Stimulated activated naive CD8-positive, alpha-beta T cell treated with anti-CD3 and anti-CD28 coated beads, Interleukin-15, Interleukin-2, amounts not matched to agents 100 U/mL and 50 U/mL, for 24 hours (primary cell): ENCODE data around the gene PGAM1.
"Not testable (repeated sequence)": the region's sequence is repeated elsewhere in the genome, so short reads cannot be mapped to it uniquely, and the experiment has no call there.

ENCODE experiments used
- ATAC-seq: fragments of 150-1000 bp; cut with Tn5 transposase; one replicate; pipeline ENCODE4 v1.10.0; 2021
- DNase-seq: peaks from one replicate; pipeline ENCODE4 v3.0.0; 2021

Gene PGAM1

GRCh38 chr10:97425964-97426775, at the start of gene PGAM1:
Gene PGAM1, plus strand, starts transcription at chr10:97426191. Its CDS starts 117 bp downstream, at chr10:97426308.
- ATAC-seq (peak; percentile 77), DNase-seq (peak; percentile 97)

DNA sequence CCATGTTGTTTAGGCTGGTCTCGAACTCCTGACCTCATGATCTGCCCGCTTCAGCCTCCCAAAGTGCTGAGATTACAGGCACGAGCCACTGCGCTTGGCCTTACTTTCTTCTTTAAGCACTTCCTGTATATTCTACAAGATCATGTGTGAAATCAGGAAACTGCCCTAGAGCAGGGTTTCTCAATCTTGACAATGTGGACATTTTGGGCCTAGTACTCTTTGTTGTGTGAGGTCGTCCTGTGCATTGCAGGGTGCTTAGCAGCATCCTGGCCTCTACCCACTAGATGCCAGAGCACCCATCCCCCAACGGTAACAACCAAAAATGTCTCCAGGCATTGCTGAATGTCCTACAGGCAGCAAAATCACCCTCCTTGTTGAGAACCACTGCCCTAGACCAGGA, 49.6 kb upstream of the PGAM1 start:
- DNase-seq (no peak), ATAC-seq (no peak)

DNA sequence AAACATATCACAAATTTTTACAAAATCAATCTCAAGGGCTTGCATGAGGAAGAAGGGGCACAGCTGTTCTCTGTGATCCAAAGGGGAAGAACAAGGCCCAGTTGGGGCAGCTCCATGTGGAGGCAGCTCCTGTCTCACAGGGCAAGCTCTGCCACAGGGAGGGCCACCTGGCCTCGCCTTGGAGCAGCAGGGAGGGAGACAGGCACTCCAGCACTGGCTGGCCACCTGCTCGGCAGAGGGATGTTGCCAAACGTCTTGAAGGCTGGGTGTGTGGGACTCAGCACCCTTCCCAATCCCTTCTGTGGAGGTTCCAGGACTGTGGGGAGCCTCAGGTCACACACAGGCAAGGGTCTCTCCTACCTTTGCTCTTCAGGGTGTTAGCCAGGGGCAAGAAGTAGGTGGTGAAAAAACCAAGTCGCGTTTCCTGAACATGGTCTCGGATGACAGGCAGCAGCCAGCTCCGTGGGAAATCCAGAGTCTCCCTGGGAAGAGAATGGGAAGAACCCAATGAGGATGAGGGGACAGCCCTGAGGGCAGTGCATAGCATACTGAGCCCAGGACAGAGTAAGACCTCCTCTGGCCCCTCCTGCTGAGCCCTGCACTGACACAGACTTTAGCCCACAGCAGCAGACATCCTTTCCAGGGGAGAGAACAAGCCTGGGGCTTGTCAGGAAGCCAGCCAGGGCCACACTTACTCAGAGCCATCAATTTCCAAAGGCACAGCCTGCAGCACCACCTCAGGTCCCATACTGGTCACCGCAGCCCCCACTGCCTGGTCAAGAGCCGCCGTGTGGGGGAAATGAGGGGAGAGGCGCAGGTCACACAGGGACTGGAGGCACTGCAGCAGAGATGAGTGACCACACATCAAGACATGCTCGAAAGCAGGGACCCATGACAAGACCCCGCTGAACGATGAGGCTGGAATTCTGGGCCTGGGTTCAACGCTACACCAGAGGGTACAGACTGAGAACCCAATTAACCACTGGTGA, 46.8 kb upstream of the PGAM1 start:
- no peak for ATAC-seq
- no peak for DNase-seq

DNA sequence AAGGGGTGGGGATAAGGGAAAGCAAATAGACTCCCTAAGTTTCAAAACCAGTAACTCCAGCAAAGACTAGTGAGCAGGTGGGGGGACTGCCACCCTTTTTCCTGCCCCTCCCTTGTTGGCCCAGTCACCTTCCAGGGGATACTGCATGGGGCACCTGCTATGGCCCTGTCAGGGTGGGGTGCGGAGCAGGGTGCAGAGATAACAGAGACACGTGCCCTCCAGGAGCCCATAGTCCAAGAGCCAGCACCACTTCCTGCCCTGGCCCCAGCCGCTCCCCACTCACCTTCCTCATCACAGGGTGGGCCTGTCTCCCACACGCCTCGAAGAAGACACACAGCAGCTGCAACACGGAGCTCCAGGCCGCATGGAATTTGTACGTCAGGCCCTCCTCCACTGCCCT, 45.5 kb upstream of the PGAM1 start:
- no peak for ATAC-seq
- DNase-seq: no peak

GRCh38 chr10:97381626-97382025, 44.4 kb upstream of the PGAM1 start:
- DNase-seq (no peak), ATAC-seq (no peak)

DNA sequence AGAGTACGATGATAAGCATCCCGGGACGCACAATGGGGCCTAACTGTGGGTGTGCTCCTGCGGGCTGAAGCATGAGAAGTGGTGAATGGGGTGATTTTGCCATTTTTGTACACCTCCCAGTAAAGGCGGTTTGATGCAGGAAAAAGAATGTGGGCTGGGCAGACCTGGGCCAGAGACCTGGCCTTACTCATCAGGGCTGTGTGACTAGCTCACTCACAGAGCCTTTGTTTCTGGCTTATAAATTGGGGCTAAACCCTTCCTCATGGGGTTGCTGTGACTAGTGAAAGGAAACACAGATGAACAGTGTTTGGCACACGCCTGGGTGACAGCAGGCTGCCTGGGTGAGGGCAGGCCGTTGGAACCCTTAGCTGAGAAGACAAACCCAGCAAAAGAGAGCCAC, 42.8 kb upstream of the PGAM1 start:
- ATAC-seq (no peak), DNase-seq (no peak)

DNA sequence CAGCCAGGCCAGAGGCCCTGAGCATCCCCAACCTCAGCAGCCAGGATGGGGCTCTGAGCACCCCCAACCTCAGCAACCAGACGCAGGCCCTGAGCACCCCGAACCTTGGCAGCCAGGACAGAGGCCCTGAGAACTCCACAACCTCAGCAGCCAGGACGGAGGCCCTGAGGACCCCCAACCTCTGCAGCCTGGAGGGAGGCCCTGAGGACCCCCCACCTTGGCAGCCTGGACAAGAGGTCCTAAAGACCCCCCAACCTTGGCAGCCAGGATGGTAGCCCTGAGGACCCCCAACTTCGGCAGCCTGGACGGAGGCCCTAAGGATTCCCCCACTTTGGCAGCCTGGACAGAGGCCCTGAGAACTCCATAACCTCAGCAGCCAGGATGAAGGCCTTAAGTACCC, 41.8 kb upstream of the PGAM1 start:
- DNase-seq (no peak), ATAC-seq (no peak)

GRCh38 chr10:97384641-97385040, 41.4 kb upstream of the PGAM1 start:
- DNase-seq (no peak), ATAC-seq (no peak)

GRCh38 chr10:97385565-97385964, 40.4 kb upstream of the PGAM1 start:
- ATAC-seq (no peak), DNase-seq (no peak)

DNA sequence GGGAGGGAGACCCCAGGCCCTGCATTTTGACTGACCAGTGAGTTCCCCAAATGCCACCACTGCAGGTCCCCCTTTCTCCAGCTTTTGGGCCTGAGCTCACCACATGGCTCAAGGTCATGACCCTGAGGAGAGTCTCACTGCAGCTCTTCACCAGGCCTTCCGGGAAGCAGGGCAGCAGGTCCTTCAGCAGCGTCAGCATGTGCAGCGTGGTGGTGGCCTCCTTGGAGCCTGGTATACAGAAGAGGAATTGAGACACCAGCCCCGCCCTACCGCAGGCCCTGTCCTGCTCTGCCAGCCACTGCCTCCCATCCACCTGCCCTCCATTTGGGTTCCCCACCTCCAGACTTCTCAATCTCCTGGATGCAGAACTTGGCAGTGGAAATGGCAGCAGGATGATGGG, 37.8 kb upstream of the PGAM1 start:
- ATAC-seq: no peak
- no peak for DNase-seq

DNA sequence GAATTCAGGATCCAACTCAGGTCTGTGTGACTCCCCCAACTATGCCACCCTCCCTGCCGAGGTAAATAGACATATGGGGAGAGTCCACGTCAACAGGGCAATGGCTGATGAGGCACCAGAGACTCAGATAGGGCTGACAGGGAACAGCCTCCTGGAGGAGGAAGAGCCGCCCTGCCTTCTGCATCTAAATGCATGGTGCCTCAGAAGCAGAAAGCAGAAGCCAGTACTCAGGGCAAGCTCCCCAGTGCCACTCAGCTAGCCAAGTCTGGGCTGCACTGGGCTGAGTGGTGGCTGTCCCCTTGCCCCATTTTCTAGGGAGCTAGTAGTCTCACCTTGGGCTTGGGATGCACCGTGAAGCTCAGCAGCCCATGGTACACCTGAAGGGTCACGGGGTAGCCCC, 35.9 kb upstream of the PGAM1 start:
- ATAC-seq: no peak
- no peak for DNase-seq

DNA sequence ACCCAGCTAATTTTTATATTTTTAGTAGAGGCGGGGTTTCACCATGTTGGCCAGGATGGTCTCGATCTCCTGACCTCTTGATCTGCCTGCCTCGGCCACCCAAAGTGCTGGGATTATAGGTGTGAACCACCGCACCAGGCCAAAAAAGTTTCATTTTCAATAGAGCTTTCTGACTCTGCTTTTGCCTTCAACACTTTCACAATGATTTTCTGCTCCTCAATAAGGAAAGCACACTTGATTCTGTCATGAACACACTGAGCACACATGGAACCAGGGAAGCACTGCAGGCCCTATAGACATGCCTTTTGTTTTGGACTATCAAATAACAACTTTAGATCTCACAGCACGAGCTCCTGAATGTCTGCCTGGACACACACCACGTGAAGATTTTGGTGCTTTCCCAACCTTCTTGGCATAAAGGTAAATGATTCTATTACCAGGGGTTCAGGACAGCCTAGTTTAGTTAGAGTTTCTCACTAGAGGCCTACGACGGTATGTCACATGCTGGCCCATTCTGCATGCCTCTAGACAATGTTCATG, 32.9 kb upstream of the PGAM1 start:
- DNase-seq (no peak), ATAC-seq (no peak)

GRCh38 chr10:97396056-97396455, 29.9 kb upstream of the PGAM1 start:
- DNase-seq (no peak), ATAC-seq (no peak)

DNA sequence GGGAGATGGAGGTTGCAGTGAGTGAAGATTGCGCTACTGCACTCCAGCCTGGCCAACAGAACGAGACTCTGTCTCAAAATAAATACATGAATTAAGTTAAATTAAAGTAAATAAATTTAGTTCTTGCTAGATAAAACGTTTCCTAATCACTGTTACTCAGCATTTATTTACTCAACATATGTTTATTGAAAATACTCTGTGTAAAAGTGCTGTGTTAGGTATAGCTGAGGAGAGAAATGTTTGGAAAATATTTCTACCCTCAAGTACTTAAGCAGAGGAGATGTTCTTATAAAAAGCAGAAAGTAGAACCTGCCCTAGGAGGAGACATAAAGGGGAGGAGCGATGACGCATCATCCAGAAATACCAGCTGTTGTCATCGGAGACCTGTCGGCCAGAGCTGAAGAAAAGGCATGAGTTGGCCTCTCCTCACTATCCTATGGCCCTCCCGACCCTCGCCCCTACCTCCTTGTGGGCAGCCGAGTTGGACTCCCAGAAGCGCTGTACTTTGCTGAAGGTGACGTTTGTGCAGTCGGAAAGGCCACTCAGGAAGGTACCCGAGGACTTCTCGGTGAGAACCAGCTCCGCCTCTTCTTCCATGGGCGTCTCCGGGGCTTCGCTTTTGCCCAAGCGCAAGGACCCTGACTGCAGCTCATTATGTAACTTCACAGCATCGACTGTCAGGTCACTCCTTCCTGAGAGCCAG, 26.0 kb upstream of the PGAM1 start:
- ATAC-seq (no peak), DNase-seq (no peak)

DNA sequence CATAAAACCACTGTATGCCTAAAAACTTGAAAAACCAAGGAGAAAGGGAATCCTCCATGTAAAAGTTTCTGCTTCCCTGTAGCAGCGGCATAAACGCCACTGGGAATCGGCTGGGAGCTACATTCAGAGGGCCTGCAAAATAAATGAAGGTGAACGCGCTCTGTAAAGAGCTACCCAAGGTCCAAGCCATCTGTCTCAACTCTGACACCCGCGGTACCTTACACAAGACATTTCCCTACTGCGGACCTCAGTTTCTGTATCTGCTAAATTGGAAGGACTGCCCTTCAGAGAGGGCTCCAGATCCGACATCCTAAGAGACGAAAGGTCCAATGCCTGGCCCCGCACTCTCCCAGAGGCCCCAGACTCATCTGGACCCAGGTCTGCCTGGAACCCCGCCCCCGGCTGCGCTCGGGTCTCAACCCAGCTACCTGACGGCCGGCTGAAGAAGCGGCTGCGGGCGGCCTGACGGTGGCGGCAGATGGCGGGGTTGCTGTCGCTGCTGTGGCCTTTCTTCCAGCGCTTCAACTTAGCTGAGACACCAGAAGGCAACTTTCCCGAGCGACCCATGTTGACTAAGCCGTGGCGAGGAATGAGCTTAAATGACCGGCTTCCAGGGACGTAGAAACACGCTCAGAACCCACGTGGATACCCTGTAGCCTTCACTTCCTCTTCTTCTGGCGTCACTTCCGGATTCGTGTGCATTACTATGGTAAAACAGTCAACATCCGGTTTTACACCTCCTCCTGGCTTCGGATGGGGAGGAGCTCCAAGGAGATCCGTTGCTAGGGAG, 25.1 kb upstream of the PGAM1 start, which contains the start of gene RRP12:
Gene RRP12 (minus strand): TSS at position 676 of the 790 bp plus-strand sequence. CDS start 109 bp downstream, at position 567.
- DNase-seq: peak; percentile 82
- peak; percentile 99 for ATAC-seq

GRCh38 chr10:97401455-97401919, 24.5 kb upstream of the PGAM1 start:
- ATAC-seq (no peak), DNase-seq (no peak)

DNA sequence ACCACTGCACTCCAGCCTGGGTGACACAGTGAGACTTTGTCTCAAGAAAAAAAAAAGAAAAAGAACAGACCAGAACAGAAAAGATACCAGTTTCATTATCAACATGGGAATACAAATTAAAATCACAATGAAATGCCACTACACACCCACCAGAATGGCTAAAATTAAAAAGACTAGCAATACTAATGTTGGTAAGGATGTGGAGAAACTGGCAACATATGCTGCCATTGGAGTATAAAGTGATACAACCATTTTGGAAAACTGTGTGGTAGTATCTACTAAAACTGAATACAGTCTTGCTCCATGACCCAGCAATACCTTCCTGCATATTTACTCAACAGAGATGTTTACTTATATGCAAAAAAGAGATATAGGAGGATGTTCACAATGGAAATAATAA, 21.9 kb upstream of the PGAM1 start:
- no peak for ATAC-seq
- DNase-seq: no peak

DNA sequence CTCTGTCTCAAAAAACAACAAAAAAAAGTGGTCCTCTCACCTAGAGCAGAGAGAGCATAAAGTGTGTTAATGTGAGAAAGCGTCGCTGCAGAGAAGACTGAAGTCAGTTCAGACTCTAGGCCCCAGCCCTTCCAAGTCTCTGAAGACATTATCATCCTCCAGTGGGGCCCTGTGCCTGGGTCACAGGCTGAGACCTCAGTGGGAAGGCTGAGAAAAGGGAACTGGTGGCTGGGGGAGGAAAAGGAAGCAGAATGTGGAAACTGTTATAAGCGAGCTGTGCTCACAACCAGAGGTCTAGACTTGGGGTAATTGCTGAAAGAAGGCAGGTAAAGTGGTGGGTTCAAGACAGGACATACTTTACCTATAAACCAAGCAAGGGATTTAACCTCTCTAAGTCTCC, 19.9 kb upstream of the PGAM1 start:
- no peak for ATAC-seq

GRCh38 chr10:97406483-97406882, 19.5 kb upstream of the PGAM1 start:
- not testable (repeated sequence) for ATAC-seq, DNase-seq

More for the DNA sequence above, 19.9 kb upstream of the PGAM1 start:
- no peak for DNase-seq

DNA sequence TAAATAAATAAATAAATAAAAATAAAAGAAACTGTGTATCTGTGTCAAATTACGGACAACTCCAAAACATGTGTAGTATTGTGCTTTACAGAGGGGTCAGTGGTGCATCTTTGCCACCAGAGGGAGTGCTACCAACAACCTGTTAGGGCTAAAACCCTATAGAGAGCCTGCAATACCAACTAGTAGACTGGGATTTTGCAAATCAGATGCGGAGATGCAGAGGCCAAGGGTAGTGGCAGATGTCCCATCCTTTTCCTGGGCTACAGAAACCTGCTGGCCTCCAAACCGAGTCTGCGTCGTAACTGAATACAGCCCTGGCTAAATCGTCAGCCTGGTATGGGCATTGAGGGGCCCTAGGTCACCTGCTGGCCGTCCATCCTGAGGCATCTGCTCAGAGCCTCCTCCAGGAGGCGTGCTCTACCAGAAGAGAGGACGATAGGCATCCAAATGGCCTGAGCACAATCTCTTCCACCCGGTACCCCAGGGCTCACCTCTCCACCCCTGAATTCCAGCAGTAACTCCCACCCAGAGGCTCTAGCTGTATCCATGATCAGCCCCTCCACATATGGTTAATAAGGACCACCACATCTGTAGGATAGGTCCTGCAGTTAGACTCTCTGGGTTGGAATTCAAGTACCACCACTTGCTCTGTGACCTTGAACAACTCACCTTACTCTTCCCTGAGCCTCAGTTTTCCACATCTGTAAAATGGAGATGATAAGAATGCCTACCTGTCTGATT, 18.6 kb upstream of the PGAM1 start:
- ATAC-seq (peak; percentile 97), DNase-seq (peak; percentile 72)

- DNase-seq (no peak), ATAC-seq (no peak)
These were observed 18.1 kb upstream of the PGAM1 start for GRCh38 chr10:97407952-97408248.
